Ishikawa (cell line): ENCODE measurements around the gene NPHP4.

Experiments
- CEBPB ChIP-seq: IDR thresholded peaks from 2 replicates; pipeline ENCODE4 v1.6.1; 2012
- CREB1 ChIP-seq: IDR thresholded peaks from 2 replicates; pipeline ENCODE4 v1.6.1; 2012; ENCODE audit warnings: low read depth
- EGR1 ChIP-seq: IDR thresholded peaks from 2 replicates; pipeline ENCODE4 v1.6.1; 2012
- EP300 ChIP-seq: IDR thresholded peaks from 2 replicates; pipeline ENCODE4 v1.6.1; 2012; ENCODE audit warnings: borderline replicate concordance
- FOXM1 ChIP-seq: IDR thresholded peaks from 2 replicates; pipeline ENCODE4 v1.6.1; 2012; ENCODE audit warnings: low read depth, borderline replicate concordance
- NFIC ChIP-seq: IDR thresholded peaks from 2 replicates; pipeline ENCODE4 v1.6.1; 2012
- RAD21 ChIP-seq: IDR thresholded peaks from 2 replicates; pipeline ENCODE4 v1.6.1; 2012; ENCODE audit warnings: low read depth
- TAF1 ChIP-seq: IDR thresholded peaks from 2 replicates; pipeline ENCODE4 v1.6.1; 2012; ENCODE audit warnings: low read depth, mild to moderate bottlenecking
- TCF12 ChIP-seq: IDR thresholded peaks from 2 replicates; pipeline ENCODE4 v1.6.1; 2012; ENCODE audit warnings: low read depth
- TEAD4 ChIP-seq: IDR thresholded peaks from 2 replicates; pipeline ENCODE4 v1.6.1; 2012
- YY1 ChIP-seq: IDR thresholded peaks from 2 replicates; pipeline ENCODE4 v1.6.1; 2012; ENCODE audit warnings: low read depth
- ZBTB7A ChIP-seq: IDR thresholded peaks from 2 replicates; pipeline ENCODE4 v1.6.1; 2012; ENCODE audit warnings: low read depth
- TF ChIP-seq, protein P1 (sequence below): IDR thresholded peaks from 2 replicates; pipeline ENCODE4 v1.6.1; 2012
- TF ChIP-seq, protein P2 (sequence below): IDR thresholded peaks from 2 replicates; pipeline ENCODE4 v1.6.1; 2012
- TF ChIP-seq, protein P3 (sequence below): IDR thresholded peaks from 2 replicates; pipeline ENCODE4 v1.6.1; 2012; ENCODE audit warnings: low read depth, mild to moderate bottlenecking

The NPHP4 gene

DNA sequence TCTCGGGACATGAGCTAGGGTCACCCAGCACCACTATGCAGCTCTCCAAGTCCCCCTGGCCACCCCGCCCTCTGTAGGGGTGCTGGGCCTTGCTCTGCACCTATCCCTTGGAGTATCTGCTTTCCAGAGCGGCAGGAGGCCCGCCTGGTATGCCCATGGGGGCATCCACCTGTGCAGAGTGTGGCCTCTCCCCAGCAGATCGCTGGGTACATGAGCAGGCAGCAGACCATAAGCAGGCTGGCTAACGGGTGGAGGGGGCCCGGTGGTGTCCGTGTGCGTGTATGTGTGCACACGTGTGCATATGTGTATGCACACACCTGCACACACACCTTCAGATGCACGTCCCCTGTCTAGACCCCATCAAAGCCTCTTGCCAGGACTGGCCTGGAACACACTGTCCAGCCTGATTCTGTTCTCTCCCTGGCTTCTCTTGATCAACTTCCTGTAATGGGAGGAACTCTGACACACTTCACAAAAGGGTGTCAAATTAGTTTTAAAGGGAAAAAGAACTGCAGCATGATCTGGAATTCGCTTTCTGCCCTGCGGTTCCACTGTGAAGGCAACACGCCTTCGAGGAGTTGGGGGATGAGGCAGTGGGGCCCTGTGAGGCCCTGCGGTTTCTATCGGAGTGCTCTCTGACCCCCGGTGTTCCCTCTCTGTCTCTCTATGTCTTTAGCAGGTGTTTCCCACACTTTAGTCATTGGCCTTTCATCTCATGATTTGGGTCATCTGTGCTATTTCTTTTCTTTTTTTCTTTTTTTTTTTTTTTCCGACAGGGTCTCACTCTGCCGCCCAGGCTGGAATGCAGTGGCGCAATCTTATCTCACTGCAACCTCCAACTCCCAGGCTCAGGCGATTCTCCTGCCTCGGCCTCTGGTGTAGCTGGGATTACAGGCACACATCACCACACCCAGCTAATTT is 17.2 kb upstream of the NPHP4 start:
- TF ChIP-seq NFIC (no peak), CEBPB (no peak), FOXM1 (no peak), RAD21 (no peak), CREB1 (no peak), TCF12 (no peak), EP300 (no peak), TAF1 (no peak), YY1 (no peak), ZBTB7A (no peak)
- TF ChIP-seq, protein P1, sequence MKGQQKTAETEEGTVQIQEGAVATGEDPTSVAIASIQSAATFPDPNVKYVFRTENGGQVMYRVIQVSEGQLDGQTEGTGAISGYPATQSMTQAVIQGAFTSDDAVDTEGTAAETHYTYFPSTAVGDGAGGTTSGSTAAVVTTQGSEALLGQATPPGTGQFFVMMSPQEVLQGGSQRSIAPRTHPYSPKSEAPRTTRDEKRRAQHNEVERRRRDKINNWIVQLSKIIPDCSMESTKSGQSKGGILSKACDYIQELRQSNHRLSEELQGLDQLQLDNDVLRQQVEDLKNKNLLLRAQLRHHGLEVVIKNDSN = no peak
- TF ChIP-seq, protein P2, sequence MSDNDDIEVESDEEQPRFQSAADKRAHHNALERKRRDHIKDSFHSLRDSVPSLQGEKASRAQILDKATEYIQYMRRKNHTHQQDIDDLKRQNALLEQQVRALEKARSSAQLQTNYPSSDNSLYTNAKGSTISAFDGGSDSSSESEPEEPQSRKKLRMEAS = no peak

DNA sequence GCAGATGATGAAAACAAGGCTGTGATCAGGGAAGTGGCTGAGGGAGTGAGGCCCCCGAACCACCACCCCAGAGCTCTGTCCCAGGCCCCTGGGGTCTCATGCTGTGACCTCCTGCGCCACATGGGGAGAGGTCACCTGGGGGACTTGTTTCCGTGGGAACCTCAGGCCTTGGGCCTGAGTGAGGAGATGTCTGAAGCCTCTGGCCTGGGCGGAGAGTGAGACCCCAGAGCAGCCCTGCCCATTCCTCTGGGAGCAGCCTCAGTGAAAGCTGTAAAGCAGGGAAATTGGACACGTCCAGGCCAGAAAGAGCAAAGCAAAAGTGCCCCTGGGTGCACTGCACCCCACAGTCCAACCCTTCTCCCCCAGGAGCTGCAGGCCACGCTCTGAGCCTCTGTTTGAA is 16.5 kb upstream of the NPHP4 start:
- no peak for TF ChIP-seq CREB1
- no peak for TF ChIP-seq CEBPB
- no peak for TF ChIP-seq YY1
- TF ChIP-seq, protein P3, sequence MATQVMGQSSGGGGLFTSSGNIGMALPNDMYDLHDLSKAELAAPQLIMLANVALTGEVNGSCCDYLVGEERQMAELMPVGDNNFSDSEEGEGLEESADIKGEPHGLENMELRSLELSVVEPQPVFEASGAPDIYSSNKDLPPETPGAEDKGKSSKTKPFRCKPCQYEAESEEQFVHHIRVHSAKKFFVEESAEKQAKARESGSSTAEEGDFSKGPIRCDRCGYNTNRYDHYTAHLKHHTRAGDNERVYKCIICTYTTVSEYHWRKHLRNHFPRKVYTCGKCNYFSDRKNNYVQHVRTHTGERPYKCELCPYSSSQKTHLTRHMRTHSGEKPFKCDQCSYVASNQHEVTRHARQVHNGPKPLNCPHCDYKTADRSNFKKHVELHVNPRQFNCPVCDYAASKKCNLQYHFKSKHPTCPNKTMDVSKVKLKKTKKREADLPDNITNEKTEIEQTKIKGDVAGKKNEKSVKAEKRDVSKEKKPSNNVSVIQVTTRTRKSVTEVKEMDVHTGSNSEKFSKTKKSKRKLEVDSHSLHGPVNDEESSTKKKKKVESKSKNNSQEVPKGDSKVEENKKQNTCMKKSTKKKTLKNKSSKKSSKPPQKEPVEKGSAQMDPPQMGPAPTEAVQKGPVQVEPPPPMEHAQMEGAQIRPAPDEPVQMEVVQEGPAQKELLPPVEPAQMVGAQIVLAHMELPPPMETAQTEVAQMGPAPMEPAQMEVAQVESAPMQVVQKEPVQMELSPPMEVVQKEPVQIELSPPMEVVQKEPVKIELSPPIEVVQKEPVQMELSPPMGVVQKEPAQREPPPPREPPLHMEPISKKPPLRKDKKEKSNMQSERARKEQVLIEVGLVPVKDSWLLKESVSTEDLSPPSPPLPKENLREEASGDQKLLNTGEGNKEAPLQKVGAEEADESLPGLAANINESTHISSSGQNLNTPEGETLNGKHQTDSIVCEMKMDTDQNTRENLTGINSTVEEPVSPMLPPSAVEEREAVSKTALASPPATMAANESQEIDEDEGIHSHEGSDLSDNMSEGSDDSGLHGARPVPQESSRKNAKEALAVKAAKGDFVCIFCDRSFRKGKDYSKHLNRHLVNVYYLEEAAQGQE = no peak
- TF ChIP-seq, protein P2 = no peak
- TF ChIP-seq EP300 = no peak
- TF ChIP-seq RAD21 = no peak
- TF ChIP-seq NFIC = no peak
- TF ChIP-seq FOXM1 = no peak
- no peak for TF ChIP-seq TEAD4
- TF ChIP-seq EGR1 = no peak
- no peak for TF ChIP-seq TAF1
- TF ChIP-seq, protein P1 = no peak
- TF ChIP-seq ZBTB7A = no peak
- TF ChIP-seq TCF12 = no peak

DNA sequence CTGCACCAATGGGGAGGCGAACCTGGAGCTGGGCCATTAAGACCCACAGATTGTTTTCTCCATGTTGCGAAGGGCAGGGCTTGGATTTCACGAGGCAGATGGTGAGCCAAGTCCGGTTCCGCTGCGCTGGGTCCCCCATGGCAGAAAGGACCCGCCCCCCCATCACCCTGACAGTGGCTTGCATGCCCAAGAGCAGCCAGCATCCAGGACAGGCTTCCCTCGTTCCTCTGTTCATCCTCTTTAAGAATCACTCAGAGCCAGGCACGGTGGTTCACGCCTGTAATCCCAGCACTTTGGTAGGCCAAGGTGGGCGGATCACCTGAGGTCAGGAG is 15.8 kb upstream of the NPHP4 start:
- TF ChIP-seq NFIC (no peak), CREB1 (no peak), TEAD4 (no peak), CEBPB (no peak), RAD21 (no peak), ZBTB7A (no peak), EGR1 (no peak), TCF12 (no peak)
- TF ChIP-seq, protein P3 = no peak

DNA sequence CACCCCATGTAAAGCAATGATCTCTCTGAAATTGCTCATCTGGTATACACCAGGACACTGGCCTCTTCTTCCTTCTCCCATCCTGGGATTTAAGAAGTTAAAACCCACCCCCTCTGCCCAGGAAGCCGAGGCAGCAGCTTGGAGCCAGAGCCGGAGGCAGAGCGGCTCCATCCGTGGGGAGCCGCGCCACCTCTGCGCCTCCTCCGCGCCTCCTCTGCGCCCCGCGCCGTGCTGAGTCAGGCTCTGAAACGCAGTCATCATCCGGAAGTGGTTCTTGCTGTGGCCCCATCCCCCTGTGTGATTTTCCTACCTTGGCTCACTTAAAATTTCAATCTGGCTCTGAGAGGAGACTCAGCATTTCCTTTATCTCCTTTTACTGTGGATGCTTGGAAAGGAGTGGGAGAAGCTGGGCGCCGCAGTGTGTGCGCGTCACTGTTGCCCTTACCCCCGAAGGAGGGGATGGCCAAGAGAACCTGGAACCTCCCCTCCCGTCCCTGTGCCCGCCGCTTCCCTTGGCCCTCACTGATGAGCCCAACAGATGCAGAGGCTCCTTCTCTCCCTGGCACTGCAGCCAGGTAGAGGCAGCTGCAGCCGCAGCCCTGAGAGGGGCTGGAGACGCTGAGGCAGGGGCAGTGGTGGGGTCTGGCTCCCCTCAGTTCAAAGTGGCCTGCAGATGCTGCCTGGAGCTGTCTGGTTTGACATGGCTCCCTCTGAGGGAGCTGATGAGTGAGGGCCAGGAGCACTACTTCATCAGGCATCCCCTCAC is 15.3 kb upstream of the NPHP4 start:
- TF ChIP-seq YY1 = no peak

DNA sequence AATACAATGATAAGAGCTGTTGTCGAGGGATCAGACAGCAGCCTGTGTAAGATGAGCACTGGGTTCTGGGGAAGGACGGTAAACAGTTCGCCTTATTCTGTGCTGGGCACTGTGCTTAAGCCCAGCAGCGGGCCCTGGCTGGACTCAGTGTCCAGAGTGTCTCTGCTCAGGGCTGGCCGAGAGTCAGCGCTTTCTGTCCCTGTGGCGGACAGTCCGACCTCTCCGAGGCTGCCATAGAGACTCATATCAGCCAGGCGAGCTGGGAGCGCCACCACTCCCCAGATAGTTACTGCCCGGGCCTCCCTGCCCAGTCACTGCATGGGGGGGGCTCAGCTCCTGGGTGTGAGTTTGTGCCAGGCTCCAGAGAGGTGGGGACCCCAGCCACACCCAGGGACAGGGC is 14.7 kb upstream of the NPHP4 start:
- no peak for TF ChIP-seq EGR1
- TF ChIP-seq TAF1 = no peak
- TF ChIP-seq, protein P2 = no peak
- no peak for TF ChIP-seq TCF12
